ENCODE measurements around the gene SPACA9. TPM values are rescaled to one million over a fixed set of nuclear protein-coding genes. Genes with fewer than 3 reads are reported as not detected.

Gene SPACA9
- 1 to 10 TPM; 2.5 to 2.9 TPM for total RNA-seq

DNA sequence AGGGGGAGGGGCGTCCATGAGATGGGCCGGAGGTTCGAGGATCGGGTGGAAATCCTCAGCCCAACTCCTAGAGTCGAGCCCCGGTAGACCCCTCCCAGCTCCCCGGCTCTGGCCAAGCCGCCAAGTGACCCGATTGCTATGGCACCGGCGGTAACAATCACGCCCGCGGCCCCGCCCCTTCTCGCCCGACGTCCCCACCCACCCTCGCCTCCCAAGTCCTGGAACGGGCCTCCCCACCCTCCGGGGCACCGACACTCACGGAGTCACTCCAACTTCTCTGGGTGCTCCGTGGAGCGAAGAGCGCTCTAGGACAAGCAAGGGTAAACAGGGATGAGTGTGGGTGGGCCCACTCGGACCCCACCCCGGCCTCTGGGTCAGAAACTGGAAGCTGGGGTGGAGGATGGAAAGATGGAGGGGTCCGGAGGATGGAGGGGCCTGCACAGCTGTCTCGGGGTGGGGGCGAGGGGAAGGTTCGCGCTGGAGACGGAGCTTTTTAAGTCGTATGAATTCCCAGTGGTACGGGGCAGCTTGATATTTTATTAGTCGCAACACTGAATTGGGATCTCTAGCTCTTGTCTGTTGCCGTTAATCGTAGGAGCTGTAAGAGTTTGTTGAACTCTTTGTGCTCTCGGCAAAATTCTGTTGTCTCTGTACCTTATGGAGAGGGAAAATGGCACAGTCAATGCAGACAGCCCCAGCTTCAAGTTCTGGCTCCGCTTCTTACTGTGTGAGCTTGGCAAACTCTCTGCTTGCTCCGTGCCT, at the start of gene SPACA9:
SPACA9 (plus strand) TSS at position 204 of the 762 bp plus-strand sequence. CDS start 5,050 bp downstream, outside the sequence.
- peaks cover 8% of the 10 kb centered on the region for H3K4me1 Mint-ChIP-seq (ENCODE audit: low read depth)
- H3K36me3 Mint-ChIP-seq (ENCODE audit: low read depth): no peaks in the 10 kb centered on the region
- H3K27ac Mint-ChIP-seq: no peak within 1 kb of the TSS
- intact Hi-C loops (cut with micrococcal nuclease): loop anchor here (1.0 to 2.0 kb wide), 3 partner anchors 24 to 209 kb away; partner anchors contain the start of genes GTF3C4 and TSC1
- H3K27me3 Mint-ChIP-seq (ENCODE audit: low read depth): no peaks in the 10 kb centered on the region
- peak; percentile 24 for DNase-seq
- CTCF ChIA-PET: interaction anchor here (0.9 to 4.0 kb wide), 3 partner anchors 23 to 143 kb away, joined by 4 to 18 read pairs (median 4); no protein-coding TSS in a partner anchor
- H3K9me3 Mint-ChIP-seq: no peaks in the 10 kb centered on the region
- H3K4me3 Mint-ChIP-seq: peak within 1 kb of the TSS; percentile 74

DNA sequence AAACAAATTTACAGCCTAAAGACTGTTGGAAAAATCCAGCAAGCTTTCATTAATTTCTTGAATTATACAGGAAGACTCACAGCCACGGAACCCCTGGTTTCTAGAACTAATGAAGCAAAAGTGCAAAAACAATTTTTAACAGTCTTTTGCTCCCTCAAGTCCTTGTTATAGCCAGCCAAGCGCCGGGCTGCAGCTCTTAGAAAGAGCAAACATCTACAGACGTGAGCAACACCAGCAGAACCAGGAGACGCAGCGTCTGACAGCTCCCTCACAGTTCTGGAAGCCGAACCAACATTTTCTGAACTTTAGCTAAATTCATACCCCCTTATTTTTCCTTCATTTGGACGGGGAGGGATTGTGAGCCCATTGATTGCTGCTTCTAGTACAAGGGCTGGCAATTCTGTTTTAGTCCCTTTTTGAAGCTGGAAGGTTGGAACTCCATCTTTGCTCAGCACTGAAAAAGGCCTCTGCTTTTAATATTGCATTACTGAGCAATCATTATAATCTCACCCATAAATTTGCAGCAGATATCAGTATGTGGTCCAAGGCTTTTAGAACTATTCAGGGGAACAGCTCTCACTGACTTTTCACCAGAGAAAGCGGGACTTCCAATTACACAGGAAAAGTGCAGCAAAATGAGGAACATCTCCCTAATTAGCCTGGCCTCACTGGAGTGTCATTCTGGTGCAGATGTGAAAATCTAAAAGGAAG, 46.4 kb upstream of the SPACA9 start:
- H3K4me3 Mint-ChIP-seq: no peak overlapping the region
- no peak for DNase-seq
- no peaks in the 10 kb centered on the region for H3K36me3 Mint-ChIP-seq (ENCODE audit: low read depth)
- intact Hi-C loops (cut with micrococcal nuclease): no loop called here
- H3K4me1 Mint-ChIP-seq (ENCODE audit: low read depth): no peaks in the 10 kb centered on the region
- no peak overlapping the region for H3K27ac Mint-ChIP-seq
- H3K9me3 Mint-ChIP-seq: no peaks in the 10 kb centered on the region
- CTCF ChIA-PET: no interaction called here
- H3K27me3 Mint-ChIP-seq (ENCODE audit: low read depth): peaks cover 4% of the 10 kb centered on the region

DNA sequence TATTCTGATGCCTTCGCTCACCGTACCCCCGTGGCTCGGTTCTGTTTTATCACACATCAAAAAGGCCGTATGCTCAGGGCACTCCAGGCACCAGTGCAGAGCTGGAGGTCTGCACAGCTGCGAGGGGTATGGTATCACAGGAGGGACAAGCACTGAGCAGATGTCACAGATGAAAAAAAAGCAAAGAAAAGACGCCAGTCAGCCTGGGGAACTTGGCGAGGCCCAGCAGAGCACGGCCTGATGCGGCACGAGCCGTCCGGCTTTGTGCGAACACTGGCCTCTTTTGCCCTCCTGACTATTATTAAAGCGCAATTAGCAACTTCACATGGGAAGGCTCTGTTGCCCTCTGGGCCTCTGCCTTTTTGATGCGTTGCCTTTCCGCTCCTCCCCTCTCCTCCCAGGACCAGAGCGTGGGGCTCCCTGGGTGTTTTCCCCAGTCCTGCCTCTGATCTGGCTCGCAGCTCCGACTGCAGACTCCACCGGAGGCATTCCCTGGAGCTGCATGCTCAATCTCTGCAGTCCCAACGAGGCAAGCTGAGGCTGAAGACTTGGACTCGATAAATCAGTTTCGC, 45.1 kb upstream of the SPACA9 start:
- intact Hi-C loops (cut with micrococcal nuclease): no loop called here
- H3K36me3 Mint-ChIP-seq (ENCODE audit: low read depth): no peaks in the 10 kb centered on the region
- CTCF ChIA-PET: no interaction called here
- H3K27me3 Mint-ChIP-seq (ENCODE audit: low read depth): peaks cover 2% of the 10 kb centered on the region
- DNase-seq: no peak
- H3K9me3 Mint-ChIP-seq: no peaks in the 10 kb centered on the region
- no peak overlapping the region for H3K4me3 Mint-ChIP-seq
- no peak overlapping the region for H3K27ac Mint-ChIP-seq
- H3K4me1 Mint-ChIP-seq (ENCODE audit: low read depth): no peaks in the 10 kb centered on the region

DNA sequence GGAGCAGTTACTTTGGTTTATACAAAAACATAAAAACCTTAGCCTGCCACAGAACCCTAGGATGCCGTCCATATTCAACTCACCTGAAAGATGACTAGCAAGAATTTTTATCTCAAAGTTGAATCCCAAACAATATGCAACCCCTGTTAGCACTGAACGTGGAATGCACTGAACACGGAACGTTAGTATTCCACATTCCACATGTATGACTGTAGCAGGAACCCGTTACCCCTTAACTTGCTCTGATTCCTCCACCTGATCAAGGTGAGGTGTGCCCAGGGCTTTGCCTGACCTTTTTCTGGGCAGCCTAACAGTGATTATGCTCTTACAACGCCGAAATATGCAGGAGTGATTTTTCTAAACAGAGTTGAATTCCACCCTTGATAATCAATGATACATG, 44.4 kb upstream of the SPACA9 start:
- Mint-ChIP-seq H3K27ac (no peak overlapping the region), H3K4me1 (ENCODE audit: low read depth) (no peaks in the 10 kb centered on the region), H3K4me3 (no peak overlapping the region), H3K36me3 (ENCODE audit: low read depth) (no peaks in the 10 kb centered on the region), H3K9me3 (no peaks in the 10 kb centered on the region), H3K27me3 (ENCODE audit: low read depth) (no peaks in the 10 kb centered on the region)
- CTCF ChIA-PET: no interaction called here
- intact Hi-C loops (cut with micrococcal nuclease): no loop called here
- DNase-seq: no peak

DNA sequence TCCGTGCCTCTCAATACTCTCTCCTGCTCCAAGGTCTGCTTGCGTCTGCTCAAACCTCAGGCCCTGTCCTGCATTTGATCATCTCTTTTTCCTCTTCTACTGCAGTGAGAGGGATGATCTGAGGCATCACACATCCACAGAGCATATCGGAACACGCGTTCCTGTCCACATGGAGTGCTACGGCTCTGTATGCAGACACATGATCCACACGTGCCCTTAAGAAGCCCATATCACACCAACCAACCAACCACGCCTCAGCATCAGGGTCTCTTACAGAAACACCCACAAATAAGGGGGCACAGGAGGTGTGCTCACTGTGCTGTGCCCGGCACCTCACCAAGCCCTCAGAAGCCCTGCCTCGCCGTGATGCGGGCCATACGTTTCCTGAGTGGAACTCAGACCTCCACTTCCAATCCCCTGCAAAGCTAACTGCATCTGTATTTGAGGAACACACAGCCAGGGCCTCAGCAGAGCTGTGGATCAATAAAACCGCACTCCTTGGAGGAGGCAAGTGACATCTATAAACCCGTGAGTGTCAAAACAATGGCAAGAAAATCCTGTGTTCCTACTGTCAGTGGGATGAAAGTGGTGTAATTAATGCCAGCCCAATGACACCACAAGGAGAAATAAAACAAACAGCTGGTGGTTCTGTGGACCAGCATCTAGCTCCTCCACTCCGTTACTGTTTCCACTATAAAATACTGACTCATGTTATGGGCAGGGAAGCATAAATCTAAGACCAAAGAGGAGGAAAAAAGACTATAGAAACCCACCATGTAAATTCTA, 41.0 kb upstream of the SPACA9 start:
- Mint-ChIP-seq H3K4me1 (ENCODE audit: low read depth) (no peaks in the 10 kb centered on the region), H3K9me3 (no peaks in the 10 kb centered on the region), H3K4me3 (no peak overlapping the region), H3K27me3 (ENCODE audit: low read depth) (no peaks in the 10 kb centered on the region), H3K27ac (no peak overlapping the region), H3K36me3 (ENCODE audit: low read depth) (no peaks in the 10 kb centered on the region)
- intact Hi-C loops (cut with micrococcal nuclease): no loop called here
- CTCF ChIA-PET: no interaction called here
- DNase-seq: no peak

DNA sequence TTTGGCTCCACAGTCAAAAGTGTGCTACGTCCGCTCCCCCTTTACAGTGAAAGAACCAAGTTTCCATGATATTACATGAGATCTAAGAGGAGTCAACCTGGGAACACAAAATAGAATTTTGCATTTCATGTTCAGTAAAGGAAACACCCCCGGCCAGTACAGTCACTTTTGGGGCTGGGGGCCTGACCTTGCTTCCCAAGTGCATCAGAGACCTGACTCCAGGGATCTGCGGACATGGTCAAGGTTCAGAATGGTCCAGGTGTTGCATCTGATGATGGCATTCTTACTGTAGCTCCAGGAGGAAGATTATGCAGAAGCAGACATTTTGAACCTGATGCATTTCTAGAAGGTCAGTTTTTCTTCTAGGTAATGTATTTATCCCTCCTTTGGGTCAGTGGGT, 40.4 kb upstream of the SPACA9 start:
- Mint-ChIP-seq H3K9me3 (no peaks in the 10 kb centered on the region), H3K36me3 (ENCODE audit: low read depth) (no peaks in the 10 kb centered on the region), H3K27me3 (ENCODE audit: low read depth) (no peaks in the 10 kb centered on the region), H3K27ac (no peak overlapping the region), H3K4me3 (no peak overlapping the region), H3K4me1 (ENCODE audit: low read depth) (no peaks in the 10 kb centered on the region)
- intact Hi-C loops (cut with micrococcal nuclease): no loop called here
- CTCF ChIA-PET: no interaction called here
- no peak for DNase-seq

DNA sequence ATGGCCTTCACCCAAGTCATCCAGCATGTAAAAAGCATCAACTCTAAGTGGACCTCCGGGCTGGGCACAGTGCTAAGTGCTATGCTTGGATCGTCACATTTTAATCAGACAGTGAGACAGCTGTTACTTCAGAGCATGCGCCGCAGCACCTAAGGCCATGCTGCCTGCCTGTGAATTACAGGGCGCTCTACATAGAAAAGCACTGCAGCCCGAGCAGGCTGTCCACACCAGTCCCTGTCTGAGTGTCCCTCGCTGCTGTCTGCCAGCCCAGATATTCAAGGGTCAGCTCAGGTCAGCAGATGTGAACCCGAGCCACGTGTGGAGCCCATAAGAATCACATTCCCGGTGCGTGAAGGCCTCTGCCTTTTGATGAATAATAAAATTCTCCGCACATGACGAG, 37.7 kb upstream of the SPACA9 start:
- DNase-seq: no peak
- Mint-ChIP-seq H3K9me3 (no peaks in the 10 kb centered on the region), H3K36me3 (ENCODE audit: low read depth) (no peaks in the 10 kb centered on the region), H3K27me3 (ENCODE audit: low read depth) (no peaks in the 10 kb centered on the region), H3K27ac (no peak overlapping the region), H3K4me1 (ENCODE audit: low read depth) (no peaks in the 10 kb centered on the region), H3K4me3 (no peak overlapping the region)
- CTCF ChIA-PET: no interaction called here
- intact Hi-C loops (cut with micrococcal nuclease): no loop called here

DNA sequence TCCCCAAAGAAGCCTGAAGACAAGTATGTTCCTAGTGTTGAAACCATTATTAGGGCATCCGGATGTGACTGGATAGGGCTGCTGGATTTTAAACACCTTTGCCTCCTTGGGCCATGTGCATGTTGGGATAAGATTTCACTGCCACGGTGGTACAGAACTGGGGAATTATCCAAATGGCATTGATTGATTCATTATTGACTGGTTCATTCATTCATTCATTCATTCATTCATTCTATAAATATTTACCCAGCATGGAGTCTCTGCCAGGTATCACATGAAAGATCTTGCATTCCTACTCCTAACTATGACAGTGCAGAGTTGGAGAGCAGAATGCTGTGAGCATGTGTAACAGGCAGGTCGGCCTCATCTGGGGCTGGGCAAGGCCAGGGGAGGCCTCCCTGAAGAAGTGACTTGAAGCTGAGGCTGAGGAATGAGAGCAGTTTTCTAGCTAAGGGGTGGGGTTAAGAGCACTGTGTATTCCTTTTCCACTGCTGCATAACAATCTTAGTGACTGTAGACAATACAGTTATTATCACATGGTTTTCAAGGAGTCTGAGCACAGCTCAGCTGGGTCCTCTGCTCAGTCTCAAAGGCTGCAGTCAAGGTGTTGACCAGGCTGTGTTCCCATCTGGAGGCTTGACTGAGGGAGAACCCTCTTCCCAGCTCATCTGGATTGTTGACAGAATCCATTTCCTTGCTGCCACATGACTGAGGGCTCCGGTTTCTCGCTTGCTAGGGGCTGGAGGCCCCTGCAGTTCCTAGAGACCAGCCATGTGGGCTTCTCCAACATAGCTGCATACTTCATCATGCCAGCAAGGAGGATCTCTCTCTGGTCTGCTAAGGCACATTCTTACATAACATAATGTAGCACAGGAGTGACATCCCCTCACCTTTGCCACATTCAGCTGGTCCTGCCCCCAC, 36.3 kb upstream of the SPACA9 start:
- no peaks in the 10 kb centered on the region for H3K9me3 Mint-ChIP-seq
- H3K4me3 Mint-ChIP-seq: no peak overlapping the region
- no peaks in the 10 kb centered on the region for H3K36me3 Mint-ChIP-seq (ENCODE audit: low read depth)
- H3K4me1 Mint-ChIP-seq (ENCODE audit: low read depth): no peaks in the 10 kb centered on the region
- CTCF ChIA-PET: no interaction called here
- intact Hi-C loops (cut with micrococcal nuclease): no loop called here
- H3K27me3 Mint-ChIP-seq (ENCODE audit: low read depth): no peaks in the 10 kb centered on the region
- DNase-seq: no peak
- no peak overlapping the region for H3K27ac Mint-ChIP-seq

DNA sequence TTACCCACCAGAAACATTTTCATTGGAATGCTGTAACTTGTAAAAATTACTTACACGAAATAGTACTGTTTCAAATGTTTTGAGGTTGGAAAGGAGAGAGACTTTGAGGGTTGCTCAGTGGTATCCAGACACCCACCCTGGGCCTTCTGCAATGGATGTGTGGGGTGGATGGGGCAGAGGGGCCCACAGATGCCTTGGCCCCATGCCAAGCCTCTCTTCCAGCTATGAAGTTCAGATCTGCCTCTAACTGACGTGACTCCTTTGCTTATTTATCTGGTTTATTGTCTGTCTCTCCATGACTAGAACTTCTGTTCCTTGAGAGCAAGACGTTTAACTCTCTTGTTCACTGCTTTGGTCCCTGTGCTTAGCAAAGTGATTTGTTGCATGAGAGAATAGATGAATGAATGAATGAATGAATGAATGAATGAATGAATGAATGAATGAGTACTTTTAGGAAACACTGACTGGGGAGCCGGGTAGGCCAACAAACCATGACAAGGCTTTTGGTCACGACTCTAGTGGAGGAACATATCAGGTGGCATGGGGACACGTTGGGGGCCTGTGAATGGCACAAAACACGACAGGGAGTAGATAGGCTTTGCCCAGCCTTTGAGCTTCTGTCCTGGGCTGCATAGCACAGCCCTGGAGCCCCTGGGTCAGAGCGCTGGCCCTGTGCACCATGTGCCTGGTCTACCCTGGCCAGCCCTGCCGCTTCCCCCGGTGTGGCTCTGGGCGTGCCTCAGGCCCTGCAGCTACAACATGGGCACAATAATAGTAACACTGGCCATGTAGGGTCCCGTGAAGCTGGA, 32.4 kb upstream of the SPACA9 start:
- no peak for DNase-seq
- no peaks in the 10 kb centered on the region for H3K9me3 Mint-ChIP-seq
- intact Hi-C loops (cut with micrococcal nuclease): loop anchor here (5.0 kb wide), 1 partner anchor 126 kb away; no protein-coding TSS in a partner anchor
- H3K36me3 Mint-ChIP-seq (ENCODE audit: low read depth): no peaks in the 10 kb centered on the region
- no peaks in the 10 kb centered on the region for H3K27me3 Mint-ChIP-seq (ENCODE audit: low read depth)
- H3K27ac Mint-ChIP-seq: no peak overlapping the region
- no peak overlapping the region for H3K4me3 Mint-ChIP-seq
- CTCF ChIA-PET: interaction anchor here (0.6 to 0.7 kb wide), 2 partner anchors 108 to 629 kb away, joined by 3 to 4 read pairs; no protein-coding TSS in a partner anchor
- H3K4me1 Mint-ChIP-seq (ENCODE audit: low read depth): peaks cover 19% of the 10 kb centered on the region

DNA sequence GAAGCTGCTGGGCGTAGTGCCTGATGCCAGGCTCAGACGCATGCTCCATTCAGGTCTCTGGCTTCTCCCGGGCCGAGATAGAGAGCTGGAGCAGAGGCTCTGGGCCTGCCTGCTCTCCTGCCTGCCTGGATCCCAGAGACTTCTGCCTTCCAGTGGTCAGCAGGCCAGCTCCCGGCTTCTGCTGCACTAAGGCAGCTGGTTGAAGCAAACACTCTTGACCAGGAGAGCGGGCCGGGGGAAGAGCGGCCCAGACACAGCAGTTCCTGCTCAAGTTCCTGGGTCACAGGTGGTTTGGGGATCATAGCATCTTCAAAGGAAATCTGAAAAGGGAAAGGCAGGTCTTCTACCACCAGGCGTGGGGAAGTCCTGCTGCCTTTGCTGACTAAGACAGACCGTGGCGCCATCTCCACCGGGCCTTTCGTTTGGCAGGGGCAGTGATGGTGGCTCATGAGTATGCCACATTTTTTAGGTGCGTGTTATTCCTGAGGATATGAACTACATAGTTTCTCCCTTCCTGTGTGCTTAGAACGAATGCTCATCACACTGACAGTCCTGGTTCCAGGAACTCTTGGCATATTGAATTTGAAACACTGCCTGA, 31.7 kb upstream of the SPACA9 start:
- Mint-ChIP-seq H3K4me1 (ENCODE audit: low read depth) (peaks cover 19% of the 10 kb centered on the region), H3K27me3 (ENCODE audit: low read depth) (no peaks in the 10 kb centered on the region), H3K4me3 (no peak overlapping the region), H3K36me3 (ENCODE audit: low read depth) (no peaks in the 10 kb centered on the region), H3K27ac (no peak overlapping the region), H3K9me3 (no peaks in the 10 kb centered on the region)
- DNase-seq: no peak
- CTCF ChIA-PET: interaction anchor here (0.5 to 0.6 kb wide), 2 partner anchors 53 to 109 kb away, joined by 3 to 4 read pairs; no protein-coding TSS in a partner anchor
- intact Hi-C loops (cut with micrococcal nuclease): loop anchor here (5.0 kb wide), 1 partner anchor 125 kb away; no protein-coding TSS in a partner anchor

Data from activated naive CD4-positive, alpha-beta T cell treated with anti-CD3 and anti-CD28 coated beads for 36 hours (primary cell).